ENCODE results near the gene FBLN2.

The FBLN2 gene

GRCh38 chr3:13671482-13672233, 122.7 kb downstream of the FBLN2 start:
- no peak for DNase-seq

GRCh38 chr3:13673207-13673606, 124.3 kb downstream of the FBLN2 start:
- no peak for DNase-seq

GRCh38 chr3:13674538-13675185, 125.7 kb downstream of the FBLN2 start:
- DNase-seq = no peak

- DNase-seq = no peak
Measured at GRCh38 chr3:13676356-13677017, 127.6 kb downstream of the FBLN2 start.

- DNase-seq = no peak
Measured at GRCh38 chr3:13677272-13677671, 128.3 kb downstream of the FBLN2 start.

- DNase-seq = no peak
Measured at GRCh38 chr3:13681931-13682330, 133.0 kb downstream of the FBLN2 start.

- DNase-seq = no peak
Measured at GRCh38 chr3:13682331-13683013, 133.5 kb downstream of the FBLN2 start.

- no peak for DNase-seq
Measured at GRCh38 chr3:13683288-13683687, 134.4 kb downstream of the FBLN2 start.

- no peak for DNase-seq
Measured at GRCh38 chr3:13683772-13684171, 134.8 kb downstream of the FBLN2 start.

GRCh38 chr3:13684350-13684749, 135.4 kb downstream of the FBLN2 start:
- DNase-seq = no peak

GRCh38 chr3:13684854-13685253, 135.9 kb downstream of the FBLN2 start:
- DNase-seq = no peak

GRCh38 chr3:13685721-13686120, 136.8 kb downstream of the FBLN2 start:
- DNase-seq = no peak

- DNase-seq = no peak
Measured at GRCh38 chr3:13686367-13687160, 137.6 kb downstream of the FBLN2 start.

GRCh38 chr3:13687517-13687943, 138.6 kb downstream of the FBLN2 start:
- DNase-seq = no peak
